Activated naive CD8-positive, alpha-beta T cell (primary cell): Measurements from ENCODE around the gene PLEKHM2.

ENCODE experiments used
- H3K27ac Mint-ChIP-seq: one replicate; pipeline ENCODE4 v1.8.0; 2021; ENCODE audit warnings: mixed read lengths
- H3K27me3 Mint-ChIP-seq: one replicate; pipeline ENCODE4 v1.8.0; 2021; ENCODE audit warnings: mixed read lengths
- H3K36me3 Mint-ChIP-seq: one replicate; pipeline ENCODE4 v1.8.0; 2021; ENCODE audit warnings: mixed read lengths
- H3K4me1 Mint-ChIP-seq: one replicate; pipeline ENCODE4 v1.8.0; 2021; ENCODE audit warnings: low read depth, mixed read lengths
- H3K4me3 Mint-ChIP-seq: one replicate; pipeline ENCODE4 v1.8.0; 2021; ENCODE audit warnings: mild to moderate bottlenecking, mixed read lengths
- H3K9me3 Mint-ChIP-seq: one replicate; pipeline ENCODE4 v1.8.0; 2021; ENCODE audit warnings: low read depth, mixed read lengths

The PLEKHM2 gene

GRCh38 chr1:15733726-15734226 is 49.7 kb downstream of the PLEKHM2 start:
- no peaks in the 10 kb centered on the region for H3K4me1 Mint-ChIP-seq
- H3K27me3 Mint-ChIP-seq: no peaks in the 10 kb centered on the region
- H3K9me3 Mint-ChIP-seq: no peaks in the 10 kb centered on the region
- H3K27ac Mint-ChIP-seq: no peak overlapping the region
- no peaks in the 10 kb centered on the region for H3K36me3 Mint-ChIP-seq
- no peak overlapping the region for H3K4me3 Mint-ChIP-seq

DNA sequence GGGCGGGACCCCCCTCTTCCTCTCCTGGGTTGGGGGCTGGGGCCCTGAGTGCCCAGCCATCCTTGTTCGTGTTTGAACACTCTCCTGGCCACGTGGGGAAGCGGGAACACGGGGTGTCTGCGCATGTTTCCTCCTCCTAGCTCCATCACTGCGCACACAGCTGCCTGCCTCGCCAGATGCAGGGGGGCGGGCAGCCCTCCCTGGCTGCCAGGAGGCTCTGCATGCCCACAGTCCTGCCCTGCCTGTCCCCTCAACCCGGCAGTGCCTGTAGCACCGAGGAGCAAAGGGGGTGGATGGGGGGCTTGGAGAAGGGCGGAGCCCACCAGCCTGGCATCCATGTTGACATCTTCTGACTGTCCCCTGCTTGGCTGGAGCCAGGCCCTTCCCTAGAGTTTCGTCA is 50.2 kb downstream of the PLEKHM2 start:
- Mint-ChIP-seq H3K9me3 (no peaks in the 10 kb centered on the region), H3K4me1 (no peaks in the 10 kb centered on the region), H3K27me3 (no peaks in the 10 kb centered on the region), H3K27ac (no peak overlapping the region), H3K4me3 (no peak overlapping the region), H3K36me3 (no peaks in the 10 kb centered on the region)

GRCh38 chr1:15734901-15735300 is 50.8 kb downstream of the PLEKHM2 start:
- no peaks in the 10 kb centered on the region for H3K4me1 Mint-ChIP-seq
- H3K27ac Mint-ChIP-seq: no peak overlapping the region
- H3K27me3 Mint-ChIP-seq: no peaks in the 10 kb centered on the region
- no peaks in the 10 kb centered on the region for H3K9me3 Mint-ChIP-seq
- H3K4me3 Mint-ChIP-seq: no peak overlapping the region
- no peaks in the 10 kb centered on the region for H3K36me3 Mint-ChIP-seq

DNA sequence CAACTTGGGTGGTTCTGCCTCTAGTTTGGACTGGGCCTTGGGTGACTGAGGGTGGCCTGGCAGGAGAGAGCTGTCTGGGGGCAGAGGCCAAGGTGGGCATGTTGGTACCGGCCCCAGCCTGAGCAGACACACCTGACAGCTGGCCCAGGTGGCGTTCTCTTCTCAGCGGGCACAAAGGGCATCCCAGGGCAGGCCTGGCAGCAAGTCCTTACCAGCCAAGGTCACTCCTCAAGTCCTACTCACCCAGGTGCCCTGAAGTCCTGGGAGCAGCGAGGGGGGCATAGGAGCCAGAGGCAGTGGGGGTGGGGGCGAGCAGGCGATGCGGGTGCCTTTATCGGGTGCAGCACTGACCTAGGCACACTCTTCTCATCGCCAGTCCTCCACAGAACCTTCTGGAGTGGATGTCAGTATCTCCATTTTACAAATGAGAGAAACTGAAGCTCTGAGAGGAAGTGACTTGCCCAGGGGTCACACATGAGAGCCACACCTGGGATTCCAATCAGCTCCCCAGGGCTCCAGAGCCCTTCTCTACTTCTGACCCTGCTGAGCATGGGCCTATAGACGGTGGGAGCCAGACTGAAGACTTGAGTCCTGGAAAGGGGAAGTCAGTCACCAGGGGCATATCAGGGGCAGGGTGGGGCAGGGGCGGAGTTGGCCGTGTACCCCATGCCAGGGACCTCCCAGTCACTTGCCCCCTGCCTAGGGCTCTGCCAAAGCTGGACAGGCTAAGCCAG is 51.4 kb downstream of the PLEKHM2 start:
- H3K27ac Mint-ChIP-seq: no peak overlapping the region
- H3K4me1 Mint-ChIP-seq: no peaks in the 10 kb centered on the region
- H3K9me3 Mint-ChIP-seq: no peaks in the 10 kb centered on the region
- H3K36me3 Mint-ChIP-seq: no peaks in the 10 kb centered on the region
- no peak overlapping the region for H3K4me3 Mint-ChIP-seq
- no peaks in the 10 kb centered on the region for H3K27me3 Mint-ChIP-seq

DNA sequence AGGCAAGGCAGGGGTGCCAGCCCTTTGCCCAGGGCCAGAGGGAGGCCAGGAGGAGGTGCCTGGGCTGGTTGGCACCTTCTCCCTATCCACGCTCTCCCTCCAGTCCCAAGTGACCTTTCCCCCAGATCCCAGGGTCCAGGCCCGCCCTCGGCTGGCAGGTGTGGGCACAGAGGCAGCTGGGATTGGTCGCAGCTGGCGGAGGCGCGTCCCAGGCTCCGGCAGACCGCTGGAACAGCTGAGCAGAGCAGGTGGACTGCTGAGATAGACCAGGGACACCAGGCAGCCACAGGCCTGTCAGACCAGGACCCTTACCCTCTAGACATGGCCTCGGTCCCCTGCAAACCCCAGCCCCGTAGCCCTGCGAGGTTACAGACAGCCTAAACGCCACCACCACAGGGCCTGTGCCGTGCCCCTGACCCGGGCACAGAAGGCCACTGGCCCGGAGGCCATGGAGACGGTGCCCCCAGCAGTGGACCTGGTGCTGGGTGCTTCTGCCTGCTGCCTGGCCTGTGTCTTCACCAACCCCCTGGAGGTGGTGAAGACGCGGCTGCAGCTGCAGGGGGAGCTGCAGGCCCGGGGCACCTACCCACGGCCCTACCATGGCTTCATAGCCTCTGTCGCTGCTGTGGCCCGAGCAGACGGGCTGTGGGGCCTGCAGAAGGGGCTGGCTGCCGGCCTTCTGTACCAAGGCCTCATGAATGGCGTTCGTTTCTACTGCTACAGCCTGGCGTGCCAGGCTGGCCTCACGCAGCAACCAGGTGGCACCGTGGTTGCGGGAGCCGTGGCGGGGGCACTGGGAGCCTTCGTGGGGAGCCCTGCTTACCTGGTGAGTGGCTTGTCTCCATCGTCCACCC is 52.1 kb downstream of the PLEKHM2 start, which contains the start of gene SLC25A34:
TSS of gene SLC25A34 (plus strand) at position 221 of the 854 bp plus-strand sequence. CDS start at position 449, 228 bp downstream.
- H3K36me3 Mint-ChIP-seq: no peaks in the 10 kb centered on the region
- peaks cover 1% of the 10 kb centered on the region for H3K4me1 Mint-ChIP-seq
- H3K27ac Mint-ChIP-seq: no peak within 1 kb of the TSS
- no peaks in the 10 kb centered on the region for H3K27me3 Mint-ChIP-seq
- H3K4me3 Mint-ChIP-seq: no peak within 1 kb of the TSS
- no peaks in the 10 kb centered on the region for H3K9me3 Mint-ChIP-seq

- H3K4me1 Mint-ChIP-seq: peaks cover 3% of the 10 kb centered on the region
Measured at GRCh38 chr1:15736892-15737261, 52.8 kb downstream of the PLEKHM2 start.

DNA sequence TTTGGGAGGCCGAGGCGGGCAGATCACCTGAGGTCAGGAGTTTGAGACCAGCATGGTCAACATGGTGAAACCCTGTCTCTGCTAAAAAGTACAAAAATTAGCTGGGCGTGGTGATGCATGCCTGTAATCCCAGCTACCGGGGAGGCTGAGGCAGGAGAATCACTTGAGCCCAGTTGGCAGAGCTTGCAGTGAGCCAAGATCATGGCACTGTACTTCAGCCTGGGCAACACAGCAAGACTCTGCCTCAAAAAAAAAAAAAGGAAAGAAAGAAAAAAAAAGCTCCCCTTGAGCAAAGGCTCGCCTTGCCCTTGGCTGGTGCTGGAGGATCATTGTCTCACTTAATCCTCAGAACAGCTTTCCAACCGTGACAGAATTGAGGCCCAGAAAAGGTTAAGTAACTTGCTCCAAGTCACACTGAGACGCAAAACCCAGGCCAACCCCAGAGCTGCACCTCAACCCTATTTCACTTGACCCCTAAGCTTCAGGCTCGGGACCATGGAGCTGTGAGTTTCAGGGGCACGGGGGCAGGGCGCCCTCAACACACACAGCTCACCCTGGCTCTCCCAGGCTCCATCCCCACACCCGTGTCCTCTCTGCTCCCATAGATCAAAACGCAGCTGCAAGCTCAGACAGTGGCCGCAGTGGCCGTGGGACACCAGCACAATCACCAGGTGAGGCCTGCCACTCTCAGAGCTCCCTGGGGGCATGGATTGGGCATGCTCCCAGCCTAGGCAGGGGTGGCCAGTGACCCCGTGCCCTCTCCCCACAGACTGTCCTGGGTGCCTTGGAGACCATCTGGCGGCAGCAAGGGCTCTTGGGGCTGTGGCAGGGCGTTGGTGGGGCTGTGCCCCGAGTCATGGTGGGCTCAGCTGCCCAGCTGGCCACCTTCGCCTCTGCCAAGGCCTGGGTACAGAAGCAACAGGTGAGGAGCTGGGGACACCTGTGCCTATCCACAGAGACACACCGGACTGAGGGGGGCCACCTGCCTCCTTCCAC is 53.5 kb downstream of the PLEKHM2 start:
- no peak overlapping the region for H3K27ac Mint-ChIP-seq
- H3K4me3 Mint-ChIP-seq: no peak overlapping the region
- no peaks in the 10 kb centered on the region for H3K27me3 Mint-ChIP-seq
- H3K9me3 Mint-ChIP-seq: no peaks in the 10 kb centered on the region
- no peaks in the 10 kb centered on the region for H3K36me3 Mint-ChIP-seq
- peaks cover 3% of the 10 kb centered on the region for H3K4me1 Mint-ChIP-seq

More at GRCh38 chr1:15736892-15737261, 52.8 kb downstream of the PLEKHM2 start:
- Mint-ChIP-seq H3K9me3 (no peaks in the 10 kb centered on the region), H3K4me3 (no peak overlapping the region), H3K27ac (no peak overlapping the region), H3K27me3 (no peaks in the 10 kb centered on the region), H3K36me3 (no peaks in the 10 kb centered on the region)

GRCh38 chr1:15738416-15739113 is 54.4 kb downstream of the PLEKHM2 start:
- no peak overlapping the region for H3K27ac Mint-ChIP-seq
- no peaks in the 10 kb centered on the region for H3K36me3 Mint-ChIP-seq
- peaks cover 3% of the 10 kb centered on the region for H3K4me1 Mint-ChIP-seq
- H3K4me3 Mint-ChIP-seq: no peak overlapping the region
- no peaks in the 10 kb centered on the region for H3K27me3 Mint-ChIP-seq
- no peaks in the 10 kb centered on the region for H3K9me3 Mint-ChIP-seq

DNA sequence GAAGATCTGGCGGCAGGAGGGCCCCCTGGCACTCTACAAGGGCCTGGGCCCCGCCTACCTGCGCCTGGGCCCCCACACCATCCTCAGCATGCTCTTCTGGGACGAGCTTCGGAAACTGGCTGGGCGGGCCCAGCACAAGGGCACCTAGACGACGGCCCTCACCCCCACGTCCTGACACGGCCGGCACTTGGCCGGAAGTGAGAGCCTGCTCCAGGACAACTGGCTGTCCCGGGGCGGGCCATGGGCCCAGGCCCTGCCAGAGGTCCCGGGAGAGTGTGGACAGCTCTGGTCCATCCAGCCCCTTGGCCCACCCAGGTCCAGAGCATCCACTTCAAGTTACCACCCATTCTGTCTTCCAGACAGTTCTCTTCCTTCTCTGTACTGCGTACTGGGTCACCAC is 55.1 kb downstream of the PLEKHM2 start:
- Mint-ChIP-seq H3K27me3 (no peaks in the 10 kb centered on the region), H3K4me3 (no peak overlapping the region), H3K9me3 (no peaks in the 10 kb centered on the region), H3K27ac (no peak overlapping the region), H3K4me1 (peaks cover 3% of the 10 kb centered on the region), H3K36me3 (no peaks in the 10 kb centered on the region)

DNA sequence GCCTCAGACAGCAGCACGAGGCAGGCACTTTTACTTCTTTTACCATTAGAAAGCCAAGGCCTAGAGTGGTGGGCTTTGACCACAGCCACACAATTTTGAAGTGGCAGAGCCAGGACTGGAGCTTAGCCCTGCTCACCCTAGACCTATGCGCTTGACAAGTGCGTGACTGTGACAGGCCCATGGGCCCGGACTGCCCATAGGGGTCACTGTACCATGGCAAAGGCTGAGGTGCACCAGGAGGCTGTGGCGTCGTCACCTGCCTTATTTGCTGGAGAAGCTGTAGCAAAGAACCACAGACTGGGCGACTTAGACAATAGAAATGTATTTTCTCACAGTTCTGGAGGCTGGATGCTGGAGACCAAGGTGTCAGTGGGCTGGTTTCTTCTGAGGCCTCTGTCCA is 55.6 kb downstream of the PLEKHM2 start:
- Mint-ChIP-seq H3K27ac (no peak overlapping the region), H3K4me1 (peaks cover 3% of the 10 kb centered on the region), H3K27me3 (no peaks in the 10 kb centered on the region), H3K36me3 (no peaks in the 10 kb centered on the region), H3K4me3 (no peak overlapping the region), H3K9me3 (no peaks in the 10 kb centered on the region)

DNA sequence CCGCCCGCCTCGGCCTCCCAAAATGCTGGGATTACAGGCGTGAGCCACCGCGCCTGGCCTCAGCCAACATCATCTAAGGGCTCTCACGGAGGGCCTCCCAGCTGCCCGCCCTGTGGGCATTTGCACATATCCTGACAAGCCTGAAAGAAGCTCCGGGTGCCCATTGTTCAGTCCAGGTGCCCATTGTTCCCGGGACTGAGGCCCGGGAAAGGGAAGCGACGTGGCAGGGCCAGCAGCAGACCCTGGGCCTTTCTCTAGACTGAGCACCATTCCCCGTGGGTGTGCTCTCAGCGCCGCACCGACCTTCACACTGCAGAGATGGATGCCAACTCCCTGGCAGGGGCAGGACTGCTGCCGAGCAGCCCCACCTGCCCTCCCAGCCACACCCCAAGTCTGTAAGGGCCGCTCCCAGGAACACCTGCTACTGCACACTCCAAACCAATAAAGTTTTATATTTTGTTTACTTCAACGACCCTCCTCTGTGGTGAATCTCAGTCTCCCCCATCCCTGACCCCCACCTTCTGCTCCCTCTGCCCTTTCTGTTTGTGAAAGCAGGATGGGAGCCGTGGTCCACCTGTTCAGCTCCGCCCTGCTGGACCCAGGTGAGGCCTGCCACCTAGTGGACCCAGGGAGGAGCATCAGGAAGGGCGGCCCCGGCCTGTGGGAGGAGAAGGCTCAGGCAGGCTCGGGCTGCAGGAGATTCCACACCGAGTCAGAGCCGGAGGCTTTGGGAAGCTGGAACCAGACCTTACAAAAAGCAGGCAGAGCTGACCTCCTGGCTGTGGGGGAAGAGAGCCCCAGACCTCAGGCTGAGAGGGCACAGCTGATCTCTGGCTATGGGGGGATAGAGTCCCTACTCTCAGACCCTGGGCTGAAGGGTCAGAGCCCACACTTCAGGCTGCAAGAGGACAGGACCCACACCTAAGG is 57.1 kb downstream of the PLEKHM2 start:
- Mint-ChIP-seq H3K4me1 (peaks cover 3% of the 10 kb centered on the region), H3K27ac (no peak overlapping the region), H3K36me3 (no peaks in the 10 kb centered on the region), H3K9me3 (no peaks in the 10 kb centered on the region), H3K27me3 (no peaks in the 10 kb centered on the region), H3K4me3 (no peak overlapping the region)

GRCh38 chr1:15742339-15742801 is 58.2 kb downstream of the PLEKHM2 start, which contains the start of gene TMEM82:
TMEM82 (plus strand) TSS chr1:15742499; CDS start chr1:15742560, 61 bp downstream.
- no peaks in the 10 kb centered on the region for H3K9me3 Mint-ChIP-seq
- no peak within 1 kb of the TSS for H3K4me3 Mint-ChIP-seq
- H3K4me1 Mint-ChIP-seq: peaks cover 3% of the 10 kb centered on the region

GRCh38 chr1:15744122-15744679 is 60.1 kb downstream of the PLEKHM2 start:
- Mint-ChIP-seq H3K4me1 (peaks cover 3% of the 10 kb centered on the region), H3K4me3 (no peak overlapping the region), H3K27ac (no peak overlapping the region), H3K9me3 (no peaks in the 10 kb centered on the region), H3K36me3 (no peaks in the 10 kb centered on the region), H3K27me3 (no peaks in the 10 kb centered on the region)

More at GRCh38 chr1:15742339-15742801, 58.2 kb downstream of the PLEKHM2 start, which contains the start of gene TMEM82:
- H3K36me3 Mint-ChIP-seq: no peaks in the 10 kb centered on the region
- no peaks in the 10 kb centered on the region for H3K27me3 Mint-ChIP-seq
- no peak within 1 kb of the TSS for H3K27ac Mint-ChIP-seq
